Stimulated activated CD4-positive, alpha-beta T cell treated with anti-CD3 and anti-CD28 coated beads, Interleukin-15, amount 100 ng/mL, for 1 hour (primary cell): ENCODE results near the gene NAV1.

Source experiments
- DNase-seq, 2 donors: peaks; one replicate each; pipeline ENCODE4 v3.0.0-alpha.2; 2020; ENCODE audit warnings: low read depth in 1 of 2, low spot score in 1 of 2

The NAV1 gene

GRCh38 chr1:201585901-201586300 is 47.0 kb downstream of the NAV1 start:
- no peak for DNase-seq

- no peak for DNase-seq
These were observed 47.9 kb downstream of the NAV1 start for GRCh38 chr1:201586806-201587205.

- no peak for DNase-seq
These were observed 48.8 kb downstream of the NAV1 start for GRCh38 chr1:201587729-201588128.
